Stimulated activated CD4-positive, alpha-beta T cell treated with anti-CD3 and anti-CD28 coated beads, Interleukin-1b, Interleukin-23, amount 100 ng/mL, for 48 hours (primary cell): ENCODE data around the gene KCNMA1.
A peak's percentile ranks its signal among the peaks of the same experiment; 100 is the strongest.

Source experiments
- DNase-seq: peaks from one replicate; pipeline ENCODE4 v3.0.0-alpha.2; 2020

Gene KCNMA1

DNA sequence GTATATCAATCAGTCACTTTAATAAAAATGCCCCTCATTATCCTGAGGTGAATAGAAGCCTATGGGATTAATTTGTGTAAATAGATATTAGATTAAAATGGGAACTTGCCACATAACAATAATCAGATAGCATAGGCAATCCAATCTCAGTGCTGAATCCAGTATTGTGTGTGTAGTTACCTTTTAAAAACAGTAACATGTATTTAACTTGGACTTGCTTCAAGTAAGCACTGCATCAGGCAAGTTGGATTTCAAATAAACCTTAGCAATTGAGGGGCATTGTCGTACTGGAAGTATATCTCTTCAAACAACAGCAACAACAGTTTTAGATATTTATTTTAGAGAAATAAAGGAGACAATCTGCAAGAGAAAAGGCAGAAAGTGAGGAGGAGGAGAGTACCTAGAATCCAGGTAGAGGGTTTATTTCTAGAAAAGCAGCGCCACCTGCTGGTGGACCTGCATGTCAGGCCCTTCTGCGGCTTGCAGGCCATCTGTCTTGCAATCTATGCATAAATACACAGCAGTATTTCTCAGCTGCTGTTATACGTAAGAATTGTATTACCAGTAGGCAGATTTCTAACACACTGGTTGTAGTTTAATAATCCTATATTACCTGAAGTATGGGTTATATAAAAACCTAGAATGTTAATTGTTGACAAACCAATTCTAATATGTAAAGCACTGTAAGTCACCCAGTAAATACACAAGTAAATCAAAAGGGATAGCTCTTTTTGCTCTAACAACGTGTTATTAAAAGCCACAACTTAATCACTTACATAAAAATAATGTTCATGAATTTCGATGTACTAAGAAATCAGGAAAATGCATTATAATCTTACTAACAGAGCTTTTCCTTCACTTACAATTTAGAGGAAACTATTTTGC, 652.8 kb downstream of the KCNMA1 start:
- peak; percentile 58 for DNase-seq

DNA sequence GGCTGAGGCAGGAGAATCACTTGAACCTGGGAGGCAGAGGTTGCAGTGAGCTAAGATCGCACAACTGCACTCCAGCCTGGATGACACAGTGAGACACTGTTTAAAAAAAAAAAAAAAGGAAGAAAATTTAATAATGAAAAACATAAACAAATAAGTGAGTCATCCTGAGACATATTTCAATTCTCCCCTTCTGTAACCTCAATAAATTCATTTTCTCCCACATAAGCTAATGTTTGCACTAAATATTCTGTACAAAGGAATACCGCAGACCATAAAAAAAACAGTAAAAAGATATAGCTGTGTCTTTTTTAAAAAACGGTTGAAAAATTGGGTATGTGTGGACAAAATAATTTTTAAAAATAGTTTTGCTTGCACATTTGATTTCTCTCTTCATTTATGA, 654.0 kb downstream of the KCNMA1 start:
- no peak for DNase-seq

DNA sequence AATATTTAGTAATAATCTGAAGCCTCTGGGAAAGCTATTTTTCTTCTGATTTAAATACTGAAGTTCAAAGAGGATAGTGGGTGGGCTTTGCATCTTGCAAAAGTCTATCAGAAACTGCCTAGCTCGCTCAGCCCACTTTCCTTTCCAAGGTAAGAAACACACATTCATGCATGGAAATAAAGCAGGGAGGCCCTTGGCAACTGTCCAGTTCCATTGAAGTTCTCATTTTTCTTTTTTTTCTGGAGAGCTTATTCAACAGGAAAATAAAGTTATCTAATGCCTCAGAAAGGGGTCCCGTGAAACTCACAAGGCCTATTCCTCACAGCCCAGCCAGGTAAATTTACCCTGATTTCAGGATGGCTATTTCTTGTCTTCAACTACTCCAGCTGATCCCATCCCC, 654.9 kb downstream of the KCNMA1 start:
- DNase-seq, result no peak

DNA sequence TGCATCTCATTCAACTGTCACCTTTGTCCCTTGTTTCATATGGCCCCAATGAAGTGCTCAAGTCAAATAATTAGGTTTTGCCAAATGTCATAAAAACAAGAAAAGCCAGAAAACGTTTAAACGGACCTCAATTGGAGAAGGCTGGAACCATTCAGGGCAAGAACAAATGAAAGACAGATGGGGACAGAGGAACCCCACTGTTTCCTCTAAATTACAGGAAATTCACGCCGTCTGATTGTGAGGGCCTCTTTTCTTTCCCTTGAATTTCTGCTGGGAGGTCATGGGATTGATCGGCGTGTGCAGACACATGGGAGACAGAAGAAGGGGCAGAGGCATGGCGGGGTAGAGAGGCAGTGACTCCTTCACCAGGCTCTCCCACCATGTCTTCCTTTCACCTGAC, 656.4 kb downstream of the KCNMA1 start:
- DNase-seq, result no peak

DNA sequence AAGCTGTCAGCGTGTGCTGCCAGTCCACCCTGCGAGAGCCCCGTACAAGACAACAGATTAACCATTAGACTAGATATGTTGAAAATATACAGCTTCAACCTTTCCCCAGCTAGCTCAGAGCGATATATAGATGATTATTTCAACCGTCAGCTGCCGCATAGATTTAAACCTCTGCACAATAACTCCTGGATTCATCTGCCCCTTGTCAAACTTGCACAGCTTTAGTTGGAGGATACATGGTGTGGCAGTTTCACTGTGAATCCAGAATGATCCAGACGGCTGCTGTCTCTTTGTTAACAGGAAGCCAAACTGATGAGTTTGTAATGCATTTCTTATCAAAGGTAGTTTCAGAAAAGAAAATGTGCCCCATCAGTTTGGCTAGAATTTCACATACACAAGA, 659.7 kb downstream of the KCNMA1 start:
- DNase-seq, result no peak

DNA sequence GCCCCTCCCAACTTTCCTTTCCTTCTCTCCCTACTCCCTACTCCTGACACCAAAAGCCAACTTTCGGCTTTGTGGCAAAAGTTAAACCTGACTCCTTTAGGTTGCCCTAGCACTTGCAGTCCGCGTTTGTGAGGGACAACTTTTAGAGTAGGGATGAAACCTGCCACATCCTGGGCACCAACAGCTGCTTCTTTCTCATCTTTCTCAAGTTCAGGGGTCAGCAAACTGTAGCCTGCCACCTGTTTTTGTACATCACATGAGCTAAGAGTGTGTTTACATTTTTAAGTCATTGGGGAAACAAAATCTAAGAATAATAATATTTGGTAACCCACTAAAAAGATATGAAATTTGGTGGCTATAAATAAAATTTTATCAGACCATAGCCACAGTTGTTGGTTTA, 660.6 kb downstream of the KCNMA1 start:
- no peak for DNase-seq

DNA sequence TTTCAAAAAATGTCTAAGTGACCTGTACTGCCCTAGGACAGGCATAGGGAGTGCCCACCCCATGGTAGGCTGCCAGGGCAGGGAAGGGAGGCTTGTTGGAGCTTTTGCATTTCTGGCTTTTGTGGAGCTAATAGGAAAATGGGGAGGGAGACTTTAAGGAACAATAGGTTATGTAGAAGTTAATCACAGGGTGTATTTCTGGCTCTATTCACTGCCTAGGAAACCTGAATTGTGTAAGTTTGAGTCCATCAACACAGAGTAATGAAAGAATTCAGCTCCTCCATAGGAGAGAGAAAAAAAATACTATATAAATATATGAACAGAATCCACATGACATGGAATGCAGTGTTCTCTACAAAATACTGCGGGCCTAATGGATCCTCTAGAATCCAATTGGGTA, 661.5 kb downstream of the KCNMA1 start:
- no peak for DNase-seq

DNA sequence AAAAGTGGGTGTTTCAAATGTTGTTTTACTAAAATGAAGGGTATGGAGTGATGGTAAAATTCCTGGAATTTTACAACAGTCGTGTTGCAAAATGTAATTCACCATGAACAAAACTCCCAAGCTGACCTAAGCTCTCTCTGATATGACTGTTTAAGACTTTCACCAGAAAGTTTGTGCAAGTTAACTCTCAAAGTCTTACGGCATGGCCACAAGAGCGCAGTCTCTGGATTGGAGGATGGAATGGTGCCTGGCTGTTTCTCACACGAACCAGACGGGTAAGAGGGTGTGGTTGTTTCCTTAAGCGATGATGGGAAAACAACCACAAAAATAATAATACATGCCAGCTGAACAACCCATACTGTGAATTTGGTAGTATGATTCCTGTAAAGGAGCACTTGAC, 662.5 kb downstream of the KCNMA1 start:
- no peak for DNase-seq

DNA sequence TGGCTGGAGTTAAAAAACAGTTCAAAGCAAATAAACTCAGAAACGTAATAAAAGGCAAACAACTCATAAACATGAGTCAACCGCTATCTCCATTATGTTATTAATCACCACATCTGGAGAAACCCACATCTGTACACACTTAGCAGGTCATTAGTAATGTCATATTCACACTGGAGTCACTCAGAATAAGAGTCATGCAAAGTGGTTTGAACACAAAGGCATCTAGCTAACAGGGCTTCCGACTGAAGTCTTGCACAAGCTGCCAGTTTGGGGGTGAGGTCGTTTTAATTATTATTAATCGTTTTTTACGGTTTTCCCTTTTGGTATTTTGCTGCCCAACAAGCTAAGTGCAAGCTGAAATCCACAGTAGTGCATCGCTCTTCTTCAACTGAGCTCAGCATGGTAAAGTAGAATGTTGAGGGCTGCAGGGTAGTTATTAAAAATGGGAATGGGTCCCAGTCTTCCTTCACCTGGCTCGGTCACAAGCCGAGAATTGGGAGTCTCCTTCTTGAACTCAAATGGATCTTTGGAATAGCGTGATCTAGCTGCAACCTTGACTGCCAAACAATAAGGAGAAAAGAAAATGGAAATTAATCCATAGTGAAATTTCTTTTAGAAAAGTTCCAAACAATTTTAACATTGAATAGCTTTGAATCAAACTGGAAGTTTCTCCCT, 663.5 kb downstream of the KCNMA1 start:
- DNase-seq, result no peak

DNA sequence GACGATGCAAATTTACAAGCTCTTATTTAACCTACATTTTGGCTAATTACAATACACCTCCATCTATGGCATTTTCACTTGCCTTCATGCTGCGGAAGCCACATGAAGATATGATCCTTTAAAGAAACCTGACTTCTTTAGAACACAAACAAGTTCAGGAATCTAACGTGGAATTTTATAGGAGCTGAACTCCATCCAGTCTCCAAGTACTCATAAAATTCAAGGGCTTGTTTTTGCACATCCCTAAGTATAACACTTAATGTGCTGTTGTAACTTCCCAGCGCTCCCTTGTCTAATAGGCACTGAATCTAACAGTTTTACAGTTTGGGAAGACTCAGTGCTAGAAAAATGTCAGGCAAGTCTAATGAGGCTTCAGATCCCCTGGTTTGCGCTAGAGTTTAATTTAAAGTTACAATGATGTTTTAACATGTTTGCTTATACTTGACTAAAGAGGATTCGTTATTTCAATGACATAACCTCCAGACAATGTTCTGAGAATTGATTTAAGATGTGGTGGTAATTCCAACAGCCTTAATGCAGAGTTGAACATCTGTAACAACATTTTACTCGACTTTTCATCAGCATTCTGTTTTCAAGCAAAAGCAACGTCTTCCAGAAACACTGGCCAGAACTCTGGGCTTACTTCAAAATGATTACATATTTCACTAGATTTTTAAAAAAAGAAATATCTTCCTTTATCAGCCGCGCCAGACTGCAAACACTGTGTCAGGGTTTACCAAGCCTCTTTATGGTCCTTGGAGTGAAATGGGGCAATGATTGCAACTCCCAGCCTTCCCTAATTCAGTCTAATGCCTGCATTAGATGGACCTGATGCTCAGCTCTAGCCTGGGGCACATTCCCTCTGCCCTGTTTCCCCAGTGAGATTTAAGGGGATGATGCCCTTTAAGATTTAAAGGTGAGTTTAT, 664.3 kb downstream of the KCNMA1 start:
- no peak for DNase-seq

DNA sequence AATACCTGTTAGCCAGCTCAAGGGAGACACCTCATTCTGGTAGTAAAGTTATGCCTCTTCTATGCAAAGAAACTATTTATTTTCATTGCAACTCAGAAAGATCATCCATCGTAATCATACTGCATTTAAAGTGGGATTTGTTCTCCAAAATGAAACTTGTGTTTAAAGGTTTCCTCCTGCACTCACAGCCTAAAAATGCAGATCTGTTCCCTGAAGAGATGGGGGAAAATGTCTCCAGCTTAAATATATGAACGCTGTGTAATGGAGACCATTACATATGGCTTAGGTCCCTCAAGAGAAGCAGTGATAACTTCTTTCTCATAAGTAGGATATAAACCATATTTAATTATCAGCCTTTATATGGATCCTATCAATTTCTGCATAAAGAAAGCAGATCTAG, 665.1 kb downstream of the KCNMA1 start:
- no peak for DNase-seq

DNA sequence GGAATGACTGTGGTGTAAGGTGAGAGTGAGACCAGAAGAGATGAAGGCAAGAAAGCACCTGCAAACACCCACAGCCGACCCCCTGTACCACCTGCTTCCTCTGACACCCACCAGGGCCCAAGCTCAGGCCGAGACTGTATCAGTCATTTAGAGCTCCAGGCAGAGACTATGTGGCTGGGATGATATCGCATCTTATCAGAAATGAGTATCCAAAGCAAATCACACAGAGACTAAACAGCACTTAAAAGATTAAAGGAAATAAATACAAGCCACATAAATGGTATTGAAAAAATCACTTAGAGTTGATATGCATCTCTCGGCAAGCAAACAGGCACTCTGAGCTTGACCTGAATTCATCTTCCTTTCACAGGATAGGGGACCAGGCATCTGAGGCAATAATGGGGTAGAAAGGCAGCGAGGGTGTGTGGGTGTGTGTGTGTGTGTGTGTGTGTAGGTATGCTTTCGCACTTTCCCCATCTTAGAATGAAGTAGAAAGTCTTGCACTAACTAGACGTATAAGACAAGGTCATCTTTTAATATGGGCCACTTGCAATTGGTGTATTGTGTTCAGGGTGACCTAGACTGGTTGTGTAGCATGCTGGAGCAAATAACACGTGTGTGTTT, 665.9 kb downstream of the KCNMA1 start:
- no peak for DNase-seq

DNA sequence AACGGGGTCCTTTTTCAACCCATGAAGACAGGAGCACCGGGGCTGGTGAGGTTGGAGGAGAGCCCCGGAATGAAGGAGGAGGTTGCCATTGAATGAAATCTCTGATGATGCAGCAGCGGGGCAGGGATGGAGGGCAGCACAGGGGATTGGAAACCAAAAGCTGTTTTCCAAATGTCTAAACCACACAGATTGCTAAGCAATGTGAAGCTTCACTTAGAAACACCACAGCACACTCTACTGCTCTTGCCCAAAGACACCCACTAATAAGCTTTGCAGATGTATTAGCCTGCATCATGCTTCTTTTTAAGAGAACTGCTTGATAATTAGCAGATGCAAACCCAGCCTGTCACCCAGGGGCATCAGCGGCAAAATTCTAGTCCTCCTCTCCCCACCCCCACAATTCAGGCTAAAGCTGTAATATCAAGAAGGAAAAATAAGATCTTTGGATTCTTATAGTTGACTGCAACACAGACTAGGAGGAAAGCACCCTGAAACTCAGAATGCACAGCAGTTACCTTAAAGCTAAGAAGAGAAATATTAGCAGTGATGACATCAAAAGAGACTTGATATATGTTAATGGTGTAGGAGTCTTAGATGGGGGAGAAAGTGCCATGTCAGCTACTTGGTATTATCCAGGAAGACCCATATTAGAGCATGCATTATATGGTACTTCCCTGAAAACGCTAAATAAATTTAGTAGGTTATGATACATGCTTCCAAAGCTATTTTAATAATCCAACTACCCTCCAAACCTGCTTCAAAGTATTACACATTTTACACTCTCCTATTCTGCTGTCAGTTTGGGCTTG, 666.7 kb downstream of the KCNMA1 start:
- no peak for DNase-seq

DNA sequence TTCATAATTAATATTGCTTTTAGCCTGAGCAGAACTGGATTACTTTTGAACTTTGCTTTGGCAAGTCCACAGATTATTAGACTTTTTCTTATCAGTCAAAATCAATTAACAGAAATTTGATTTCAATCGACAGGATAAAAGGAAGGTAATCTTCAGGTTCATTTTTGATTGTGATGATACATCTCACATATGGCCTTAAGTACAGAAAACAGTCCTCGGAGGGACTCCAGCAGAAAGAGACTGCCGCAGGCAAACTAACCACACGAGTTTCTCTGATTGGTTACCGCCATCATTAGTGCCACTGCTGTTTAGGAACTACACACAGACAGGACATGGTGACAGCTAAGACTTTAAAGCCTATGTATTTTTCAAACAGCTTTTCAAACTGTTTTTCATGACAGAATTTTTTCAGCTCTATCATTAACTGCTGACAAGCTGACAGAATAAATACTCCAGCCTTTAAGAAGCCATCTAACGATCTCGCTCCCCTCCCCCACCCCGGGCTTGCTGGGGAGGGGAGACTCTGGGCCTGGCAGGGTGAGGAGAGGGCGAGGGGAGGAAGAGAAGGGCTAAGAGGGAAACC, 668.2 kb downstream of the KCNMA1 start:
- no peak for DNase-seq

DNA sequence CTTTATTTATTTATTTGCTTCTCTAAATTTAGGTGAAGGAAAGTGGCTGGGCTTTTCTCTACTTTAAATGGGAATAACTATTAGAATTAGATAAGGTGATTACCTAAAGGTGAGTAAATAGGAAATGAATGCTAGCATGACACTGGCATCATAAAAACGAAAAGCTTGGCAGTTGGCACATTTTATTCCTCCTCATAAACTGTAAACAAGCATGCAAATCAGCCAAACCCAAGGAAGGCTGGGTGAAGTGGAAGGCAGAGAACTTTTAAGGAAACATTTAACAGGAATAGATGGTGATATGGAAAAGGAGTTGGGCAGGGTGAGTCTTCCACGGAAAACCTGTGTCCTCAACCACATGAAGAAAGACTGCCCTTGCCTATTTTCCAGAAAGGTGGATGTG, 669.1 kb downstream of the KCNMA1 start:
- no peak for DNase-seq

DNA sequence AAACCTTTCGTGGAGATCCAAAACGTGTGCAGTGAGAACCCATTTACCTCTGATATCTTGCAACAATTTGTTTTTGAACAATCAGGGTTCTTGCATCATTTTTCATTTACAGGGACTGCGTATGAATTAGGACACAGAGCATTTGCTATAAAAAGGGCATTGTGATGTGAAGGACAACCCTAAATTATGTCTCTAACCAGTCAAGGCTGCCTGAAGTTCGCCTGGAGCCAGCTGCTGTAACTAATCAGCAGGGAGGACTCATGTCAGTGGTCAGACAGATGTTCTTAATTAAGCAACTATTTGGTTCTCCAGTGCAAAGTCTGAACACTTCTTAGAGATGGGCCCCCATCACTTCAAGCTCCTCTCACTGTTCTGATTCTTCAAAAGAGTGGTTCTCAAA, 674.8 kb downstream of the KCNMA1 start:
- no peak for DNase-seq

DNA sequence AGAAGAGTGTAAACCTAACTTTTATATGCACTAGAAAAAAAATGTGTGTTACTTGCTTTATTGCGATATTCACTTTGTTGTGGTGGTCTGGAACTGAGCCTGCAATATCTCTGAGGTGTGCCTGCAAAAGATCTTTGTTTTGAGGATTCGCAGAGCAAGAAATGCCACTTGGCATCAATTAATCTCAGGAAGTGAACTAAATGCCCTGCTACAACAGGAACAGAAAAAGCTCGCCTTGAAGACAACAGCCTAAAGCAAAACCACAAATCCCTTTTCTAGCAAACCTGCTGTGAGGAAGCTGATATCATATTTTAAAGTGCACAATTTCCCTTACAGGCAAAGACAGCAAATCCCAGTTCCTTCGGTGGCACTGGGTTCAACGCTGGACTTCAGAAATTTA, 675.8 kb downstream of the KCNMA1 start:
- no peak for DNase-seq

DNA sequence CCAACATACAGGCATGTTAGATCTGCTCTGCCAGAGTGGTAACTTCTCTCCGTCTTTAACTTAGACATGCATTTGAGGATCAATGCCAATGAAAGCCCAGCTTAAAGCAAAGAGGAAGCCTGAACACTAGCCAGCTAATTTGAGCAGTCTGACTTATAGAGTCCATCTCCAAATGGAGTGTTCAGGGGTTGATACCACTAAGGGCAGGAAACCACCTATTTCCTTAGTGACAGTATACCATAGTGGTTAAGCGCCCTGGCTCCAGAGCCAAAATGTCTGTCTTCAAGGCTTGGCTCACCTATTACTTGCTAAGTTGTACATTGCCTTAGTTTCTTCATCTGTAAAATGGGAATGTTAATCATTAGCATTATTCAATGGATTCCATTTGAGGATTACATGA, 678.5 kb downstream of the KCNMA1 start:
- no peak for DNase-seq

DNA sequence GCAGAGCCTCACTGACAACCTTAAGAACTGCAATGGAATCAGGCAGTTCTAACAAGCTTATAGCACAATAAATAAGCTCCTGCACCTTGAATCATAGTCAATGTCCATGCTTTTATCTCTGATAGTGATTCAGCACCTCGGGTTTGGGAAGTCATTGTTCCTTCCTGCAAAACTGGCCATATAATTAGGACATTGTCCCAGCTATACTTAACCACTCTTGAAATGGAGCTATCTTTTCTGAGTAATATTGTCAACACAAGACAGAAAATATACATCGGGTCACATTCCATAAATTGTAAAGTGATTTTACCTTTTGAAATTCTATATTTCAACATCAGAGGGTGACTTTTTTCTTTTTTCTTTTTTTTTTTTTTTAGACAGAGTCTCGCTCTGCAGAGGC, 682.8 kb downstream of the KCNMA1 start:
- no peak for DNase-seq

DNA sequence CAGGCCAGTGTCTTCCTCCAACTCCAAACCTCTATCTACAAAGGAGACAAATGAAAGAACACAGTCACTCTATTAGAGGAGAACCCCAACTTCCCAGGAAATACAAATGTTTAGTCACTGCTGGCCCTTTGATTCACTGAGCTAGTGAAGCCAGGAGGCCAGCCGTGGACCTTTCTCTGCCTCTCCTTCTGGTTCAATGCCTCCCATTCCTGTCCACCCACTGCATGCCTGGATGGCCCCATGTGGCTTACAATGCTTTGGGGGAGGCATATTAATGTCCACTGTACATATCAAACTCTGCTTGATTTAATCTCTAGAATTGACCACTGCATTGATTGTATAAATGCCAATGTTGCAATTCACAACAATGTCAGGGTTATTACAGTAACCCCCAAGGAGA, 687.3 kb downstream of the KCNMA1 start:
- DNase-seq, result no peak

DNA sequence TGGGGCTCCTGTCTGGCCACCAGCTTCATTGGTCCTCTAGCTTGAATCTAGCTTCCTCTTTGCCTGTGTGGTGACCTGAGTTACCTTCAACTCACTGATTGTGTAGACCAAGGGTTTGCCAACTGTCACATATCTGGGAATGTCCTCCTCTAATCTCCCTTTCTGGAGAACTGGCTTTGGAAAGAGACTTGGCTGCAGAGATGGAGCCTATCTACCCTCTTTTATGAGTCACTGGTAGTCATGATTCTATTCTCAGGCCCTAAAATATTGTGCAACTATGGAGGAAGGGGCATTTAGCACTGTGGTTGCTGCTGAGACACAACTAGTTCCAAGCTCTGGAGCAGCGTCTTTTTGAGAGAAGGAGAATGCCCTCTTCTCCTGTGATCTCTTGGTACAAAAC, 691.3 kb downstream of the KCNMA1 start:
- DNase-seq, result no peak

DNA sequence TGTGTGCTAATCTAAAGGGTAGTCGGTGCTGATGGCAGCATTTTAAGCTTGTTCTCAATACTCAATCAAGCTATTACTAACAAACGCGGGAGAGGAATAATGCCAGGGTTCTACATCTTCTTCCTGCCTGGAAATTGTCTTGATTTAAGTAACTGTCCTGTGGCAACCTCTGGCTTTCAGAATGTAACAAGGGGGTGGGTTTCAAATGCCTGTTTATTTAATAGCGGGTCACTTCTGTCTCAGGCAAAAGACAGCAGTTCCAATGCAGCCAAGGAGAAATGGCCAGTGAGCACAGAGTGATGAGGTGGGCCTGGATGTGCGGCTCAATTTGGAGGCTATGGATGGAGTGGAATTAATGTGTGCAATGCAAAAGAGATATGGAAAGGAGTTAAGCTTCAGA, 692.4 kb downstream of the KCNMA1 start:
- no peak for DNase-seq
